Astrocyte (in vitro differentiated cells and primary cell): ENCODE data around the gene TRMT11.

Experiments used
- CTCF ChIP-seq: IDR thresholded peaks from 2 replicates; pipeline ENCODE4 v1.5.1; 2011; ENCODE audit warnings: low read depth, mild to moderate bottlenecking, inconsistent platforms, low read length, moderate library complexity; ENCODE audit not compliant: insufficient read depth
- EZH2 ChIP-seq: IDR thresholded peaks from 2 replicates; pipeline ENCODE4 v1.6.1; 2012; ENCODE audit warnings: mild to moderate bottlenecking, low read length, inconsistent platforms; ENCODE audit not compliant: insufficient read depth

GRCh38 chr6:125953502-125953875 is 32.9 kb upstream of the TRMT11 start:
- TF ChIP-seq CTCF (peak; percentile 1), EZH2 (no peak)
